HG03378 (cell line): ENCODE data around the gene CAPN7.

Experiments used
- ATAC-seq: cut with Tn5 transposase; IDR thresholded peaks from one replicate; pipeline ENCODE4 v1.9.1; 2021; ENCODE audit warnings: mild to moderate bottlenecking, moderate library complexity; ENCODE audit not compliant: unreplicated experiment

CAPN7 gene

DNA sequence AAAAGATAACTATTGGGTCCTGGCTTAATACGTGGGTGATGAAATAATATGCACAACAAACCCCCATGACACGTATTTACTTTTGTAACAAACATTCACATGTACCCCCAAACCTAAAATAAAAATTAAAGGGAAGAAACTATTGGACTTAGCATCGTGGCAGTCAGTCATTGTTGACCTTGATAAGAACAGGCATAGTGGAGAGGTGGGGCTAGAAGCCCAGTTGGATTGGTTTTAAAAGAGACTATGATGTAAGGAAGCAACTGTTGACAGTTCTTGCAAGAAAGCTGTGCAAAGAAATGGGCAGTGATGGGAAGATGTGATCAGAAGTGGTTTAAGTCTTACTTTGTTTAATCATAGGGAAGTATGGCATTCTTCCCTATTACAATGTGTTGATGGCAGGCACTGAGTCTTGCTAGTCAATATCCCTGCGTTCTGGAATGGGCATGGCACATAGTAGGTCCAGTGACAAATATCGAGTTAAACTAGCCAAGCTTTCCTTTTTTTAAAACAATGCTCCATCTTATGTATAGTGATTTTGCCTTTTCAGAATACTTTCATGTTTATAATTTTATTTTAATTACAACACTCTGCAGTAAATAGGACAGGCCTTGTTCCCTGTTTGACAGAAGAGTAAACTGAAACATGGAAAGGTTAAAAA, 37.9 kb downstream of the CAPN7 start:
- no peak for ATAC-seq

DNA sequence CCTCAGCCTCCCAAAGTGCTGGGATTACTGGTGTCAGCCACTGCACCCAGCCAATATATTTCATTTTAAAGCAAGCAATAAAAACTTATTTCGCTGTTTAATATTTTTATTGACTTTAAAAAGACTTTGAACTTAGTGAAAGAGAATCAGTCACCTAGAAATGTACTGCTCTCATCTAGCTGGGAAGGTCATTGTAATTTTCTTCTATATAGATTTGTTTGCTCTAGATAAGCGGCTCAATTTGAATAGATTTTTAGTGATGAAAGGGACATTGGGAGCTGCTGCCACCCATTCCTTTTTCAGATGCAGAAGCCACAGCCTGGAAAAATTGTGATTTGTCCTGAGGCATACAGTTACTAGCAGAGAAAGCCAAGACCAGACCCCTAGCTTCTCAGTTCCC, 40.1 kb downstream of the CAPN7 start:
- ATAC-seq: no peak

DNA sequence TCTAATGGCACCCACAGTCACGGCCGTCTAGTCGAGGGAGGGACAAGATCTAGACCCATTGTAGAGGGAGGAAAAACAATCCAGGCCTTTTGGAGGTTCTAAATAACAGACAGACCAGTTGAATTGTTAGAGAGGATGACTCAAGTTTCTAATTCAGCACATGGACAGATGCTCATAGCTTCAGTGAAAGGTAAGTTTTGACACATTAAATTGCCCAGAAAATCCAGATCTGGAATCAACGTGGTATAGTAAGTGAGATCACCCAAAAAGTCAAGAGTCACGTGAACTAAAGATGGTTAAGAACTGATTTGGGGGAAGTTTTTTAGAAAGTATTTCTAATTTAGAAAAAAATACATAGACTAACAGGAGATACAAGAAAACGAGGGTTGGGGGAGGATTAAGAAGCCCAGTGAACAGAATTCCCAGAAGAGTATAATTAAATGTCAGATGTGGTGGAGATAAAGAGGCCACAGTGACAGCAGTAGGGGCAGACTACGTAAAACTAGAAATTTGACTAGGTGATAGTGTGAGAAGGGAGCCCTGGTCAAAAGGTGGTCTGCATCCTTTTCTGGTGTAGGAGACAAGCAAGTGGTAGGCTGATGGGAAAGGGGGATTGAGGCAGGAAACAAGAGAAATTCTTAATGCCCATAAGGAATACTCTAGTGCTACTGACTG, 47.1 kb downstream of the CAPN7 start:
- no peak for ATAC-seq

DNA sequence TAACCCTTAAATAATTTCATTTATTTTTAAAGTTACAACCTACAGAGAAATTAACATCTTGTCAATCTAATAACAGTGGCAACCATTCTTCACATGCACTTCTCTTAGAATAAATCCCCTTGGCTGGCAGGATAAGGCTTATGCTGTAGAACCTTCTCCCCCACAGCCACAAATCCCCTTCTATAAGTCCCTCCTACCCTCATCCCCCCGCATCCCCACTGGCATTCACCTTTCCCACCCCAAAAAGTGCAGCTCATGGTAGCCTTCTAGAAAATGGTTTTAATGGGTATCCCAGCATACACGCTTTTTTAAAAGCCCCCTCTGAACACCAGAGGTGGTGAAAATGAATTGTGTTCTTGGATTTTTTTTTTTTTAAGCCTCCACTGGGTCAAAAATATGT, 49.2 kb downstream of the CAPN7 start:
- no peak for ATAC-seq

GRCh38 chr3:15256861-15257341, 50.9 kb downstream of the CAPN7 start:
- no peak for ATAC-seq

- ATAC-seq: no peak
Observed at GRCh38 chr3:15258720-15259119, 52.7 kb downstream of the CAPN7 start.

GRCh38 chr3:15260531-15260930, 54.5 kb downstream of the CAPN7 start:
- no peak for ATAC-seq

GRCh38 chr3:15261274-15261673, 55.2 kb downstream of the CAPN7 start:
- ATAC-seq: no peak

GRCh38 chr3:15262021-15262420, 56.0 kb downstream of the CAPN7 start:
- ATAC-seq: no peak

- ATAC-seq: no peak
Observed at GRCh38 chr3:15263120-15263519, 57.1 kb downstream of the CAPN7 start.

DNA sequence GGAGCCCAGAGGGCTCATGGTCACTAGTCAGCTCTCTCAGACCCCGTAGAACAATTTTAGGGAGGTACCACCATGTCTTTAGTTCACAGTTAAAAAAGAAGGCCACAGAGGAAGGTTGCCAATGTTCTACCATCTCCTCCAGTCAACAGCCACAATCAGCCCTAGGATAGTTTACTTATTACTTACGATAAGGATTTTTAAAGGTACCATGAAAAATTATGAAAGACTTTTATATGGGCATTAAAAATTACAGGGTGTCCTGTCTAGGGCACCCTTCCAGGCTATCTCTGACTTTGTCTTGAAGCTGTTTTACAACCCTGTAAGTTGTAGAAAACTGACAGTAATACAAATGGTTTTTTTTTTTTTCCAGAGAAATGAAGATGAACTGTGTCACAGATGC, 57.9 kb downstream of the CAPN7 start:
- ATAC-seq: no peak

DNA sequence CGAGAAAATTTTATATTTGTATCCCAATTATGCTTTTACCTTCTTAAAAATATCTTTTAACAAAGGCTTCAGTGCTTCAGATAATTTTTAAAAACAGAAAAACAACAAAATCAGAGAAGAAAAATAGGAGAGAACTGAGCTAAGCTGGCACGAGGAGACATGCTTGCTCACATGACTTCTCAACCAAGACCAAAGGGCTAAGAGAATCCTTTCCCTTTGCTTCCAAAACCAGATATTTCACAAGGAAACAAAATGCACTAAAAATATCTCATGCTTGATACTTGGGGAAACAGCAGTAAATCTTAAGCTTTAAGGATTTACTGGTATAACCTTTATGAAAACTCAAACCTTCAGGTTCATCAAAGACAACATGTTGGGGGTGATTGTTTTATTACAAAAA, 58.4 kb downstream of the CAPN7 start:
- ATAC-seq: no peak

DNA sequence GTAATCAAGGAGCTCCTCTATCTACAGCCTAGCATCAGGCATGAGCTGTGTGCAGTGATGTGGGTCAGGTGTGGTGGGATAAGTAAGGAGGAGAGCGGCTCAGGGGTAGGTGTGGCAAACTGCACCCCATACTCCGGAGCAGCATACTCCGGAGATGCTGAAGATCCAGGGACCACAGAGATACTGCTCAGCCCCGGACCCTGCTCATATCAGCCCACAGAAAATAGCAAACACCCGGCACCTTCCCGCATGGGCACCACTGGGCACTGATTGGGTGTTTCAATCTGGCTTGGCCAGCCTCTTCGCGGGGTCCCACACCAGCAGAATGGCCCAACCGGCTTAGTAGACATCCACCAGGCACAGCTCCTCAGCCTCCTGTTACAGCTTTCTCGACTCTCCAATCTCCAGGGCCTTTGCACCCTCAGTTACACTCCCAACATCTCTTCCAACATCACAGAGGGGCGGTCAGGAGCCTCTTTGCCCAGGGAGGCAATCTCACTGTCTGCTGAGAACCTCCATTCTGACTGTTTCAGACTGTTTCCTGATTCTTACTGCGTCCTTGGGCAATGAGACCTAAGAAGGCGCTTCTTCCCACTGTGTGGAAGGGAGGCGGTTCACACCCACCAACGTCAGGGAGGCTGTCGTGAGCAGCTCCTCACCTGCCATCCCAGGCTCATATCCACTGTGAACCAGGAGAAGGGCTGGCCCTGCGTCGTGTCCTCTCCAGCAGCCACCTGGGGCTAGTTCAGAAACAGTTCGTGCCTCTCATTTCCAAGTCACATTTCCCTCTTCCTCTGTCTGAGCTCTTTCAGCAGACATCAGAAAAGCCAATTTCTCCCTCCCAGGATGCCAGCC, 59.8 kb downstream of the CAPN7 start:
- ATAC-seq: no peak

GRCh38 chr3:15266510-15267376, 60.7 kb downstream of the CAPN7 start:
- no peak for ATAC-seq

DNA sequence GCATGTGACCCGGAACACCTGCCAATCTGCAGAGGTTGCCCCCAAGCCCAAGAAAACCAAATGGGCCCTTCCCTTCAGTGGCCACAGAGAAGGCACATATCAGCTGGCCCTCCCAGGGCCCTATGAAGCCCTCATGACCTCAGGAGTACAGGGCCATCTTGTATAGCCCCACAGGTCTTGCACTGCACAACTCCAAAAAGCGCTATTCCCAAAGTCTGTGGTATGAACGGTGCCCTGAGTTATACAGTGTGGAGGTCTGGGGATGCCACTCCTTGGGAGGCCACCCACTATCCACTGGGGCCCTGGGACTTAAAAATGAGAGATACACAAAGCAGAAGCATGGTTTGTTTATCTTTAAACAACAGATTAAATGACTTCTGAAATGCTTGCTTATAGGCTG, 61.5 kb downstream of the CAPN7 start:
- no peak for ATAC-seq

GRCh38 chr3:15268033-15268631, 62.1 kb downstream of the CAPN7 start:
- no peak for ATAC-seq

- ATAC-seq: no peak
Observed at GRCh38 chr3:15269091-15269989, 63.3 kb downstream of the CAPN7 start.

DNA sequence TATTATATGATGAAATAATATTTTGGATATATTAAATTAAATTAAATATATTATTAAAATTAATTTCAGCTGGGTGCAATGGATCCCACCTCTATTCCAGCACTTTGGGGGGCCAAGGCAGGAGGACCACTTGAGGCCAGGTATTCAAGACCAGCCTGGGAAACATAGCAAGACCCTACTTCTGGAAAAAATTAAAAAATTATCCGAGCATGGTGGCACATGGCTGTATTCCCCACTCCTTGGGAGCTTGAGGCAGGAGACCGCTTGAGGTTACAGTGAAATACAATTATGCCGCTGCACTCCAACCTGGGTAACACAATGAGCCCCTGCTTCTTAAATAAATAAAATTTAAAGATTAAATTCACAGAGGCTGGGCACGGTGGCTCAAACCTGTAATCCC, 65.0 kb downstream of the CAPN7 start:
- ATAC-seq: no peak

DNA sequence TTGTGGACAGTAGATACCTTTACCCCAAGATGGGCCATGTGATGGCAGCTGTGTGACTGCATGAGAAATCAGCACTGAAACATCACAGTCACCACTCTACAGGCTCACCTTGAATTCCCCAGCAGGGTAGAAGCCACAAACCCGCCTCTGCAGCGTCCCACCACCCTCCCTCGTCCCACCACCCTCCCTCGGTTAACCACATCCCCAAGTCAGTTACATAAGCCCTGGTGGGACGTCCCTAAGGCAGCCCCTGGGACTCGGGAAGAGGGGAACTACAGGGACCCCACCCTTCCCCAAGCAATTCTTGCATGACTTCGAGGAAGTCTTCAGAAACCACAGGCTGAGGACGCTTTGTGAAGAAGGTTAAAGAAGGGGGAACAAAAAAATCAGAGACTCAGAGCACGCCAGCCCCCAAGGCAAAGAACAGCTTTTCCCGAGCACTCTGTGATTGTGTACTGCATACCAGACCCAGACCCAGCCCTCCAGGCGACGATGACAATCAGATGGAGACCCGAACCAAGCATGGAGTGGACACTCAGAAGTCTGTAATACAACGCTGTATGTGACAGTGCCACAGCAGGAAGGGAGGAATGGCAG, 65.8 kb downstream of the CAPN7 start:
- ATAC-seq: peak; percentile 49
